Thyroid gland (tissue), 4 donors: ENCODE data around the gene ULK4.

Experiments
- POLR2A ChIP-seq, 2 donors: fragments of 450-650 bp; IDR thresholded peaks; one replicate each; pipeline ENCODE4 v1.6.1; 2017; ENCODE audit warnings: antibody characterized with exemption in 2 of 2, mild to moderate bottlenecking in 2 of 2, moderate library complexity in 1 of 2
- TF ChIP-seq, protein P1 (sequence below), 6 experiments: fragments of 200-600 bp in 3 of 6; fragments of 450-650 bp in 3 of 6; sonication (generic) in 3 of 6; IDR thresholded peaks; one replicate each; pipeline ENCODE4 v1.5.1; 2016 to 2019; ENCODE audit warnings: antibody characterized with exemption in 6 of 6, mild to moderate bottlenecking in 2 of 6, inconsistent platforms in 1 of 6, moderate library complexity in 1 of 6

DNA sequence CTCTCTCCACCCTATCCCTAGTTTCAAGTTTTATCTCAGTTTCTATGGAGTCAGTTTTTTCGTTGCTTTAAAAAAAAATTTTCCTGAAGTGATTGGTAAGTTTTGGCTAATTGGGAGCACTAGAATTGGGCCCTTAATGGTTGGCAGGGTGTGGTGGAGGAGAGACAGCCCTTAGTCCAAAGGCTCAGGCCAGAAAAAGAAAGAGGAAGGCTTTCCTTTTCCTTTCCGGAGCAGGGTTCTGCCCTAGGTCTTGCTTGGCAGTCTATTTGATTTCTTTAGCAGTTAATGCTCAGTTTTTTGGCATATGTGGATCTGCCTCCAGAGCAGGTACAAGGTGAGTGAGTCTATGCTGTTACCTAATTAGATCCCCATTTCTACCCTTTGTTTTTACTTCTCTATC, 739.9 kb downstream of the ULK4 start:
- TF ChIP-seq, protein P1, sequence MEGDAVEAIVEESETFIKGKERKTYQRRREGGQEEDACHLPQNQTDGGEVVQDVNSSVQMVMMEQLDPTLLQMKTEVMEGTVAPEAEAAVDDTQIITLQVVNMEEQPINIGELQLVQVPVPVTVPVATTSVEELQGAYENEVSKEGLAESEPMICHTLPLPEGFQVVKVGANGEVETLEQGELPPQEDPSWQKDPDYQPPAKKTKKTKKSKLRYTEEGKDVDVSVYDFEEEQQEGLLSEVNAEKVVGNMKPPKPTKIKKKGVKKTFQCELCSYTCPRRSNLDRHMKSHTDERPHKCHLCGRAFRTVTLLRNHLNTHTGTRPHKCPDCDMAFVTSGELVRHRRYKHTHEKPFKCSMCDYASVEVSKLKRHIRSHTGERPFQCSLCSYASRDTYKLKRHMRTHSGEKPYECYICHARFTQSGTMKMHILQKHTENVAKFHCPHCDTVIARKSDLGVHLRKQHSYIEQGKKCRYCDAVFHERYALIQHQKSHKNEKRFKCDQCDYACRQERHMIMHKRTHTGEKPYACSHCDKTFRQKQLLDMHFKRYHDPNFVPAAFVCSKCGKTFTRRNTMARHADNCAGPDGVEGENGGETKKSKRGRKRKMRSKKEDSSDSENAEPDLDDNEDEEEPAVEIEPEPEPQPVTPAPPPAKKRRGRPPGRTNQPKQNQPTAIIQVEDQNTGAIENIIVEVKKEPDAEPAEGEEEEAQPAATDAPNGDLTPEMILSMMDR (IDR thresholded peaks at IDR 0.05) = no peak
- no peak for TF ChIP-seq POLR2A (IDR thresholded peaks at IDR 0.05)
